Adrenal gland (tissue), 12 donors: ENCODE measurements around the gene SH2D6. TPM values are rescaled to one million over a fixed set of nuclear protein-coding genes. Genes with fewer than 3 reads are reported as not detected.

Experiments
- DNase-seq, 7 donors: peaks; one replicate each; pipeline ENCODE4 v3.0.0-alpha.2; 2019 to 2020
- H3K27ac ChIP-seq, 5 donors: fragments of 200-600 bp; sonication (generic) in 4 of 5; 1 replicate in 3 of 5; 2 replicates in 2 of 5; pipeline versions ENCODE4 v1.5.1 to v1.8.0; 2016 to 2020; ENCODE audit warnings: mild to moderate bottlenecking in 1 of 5
- H3K27me3 ChIP-seq: fragments of 200-600 bp; 2 replicates; pipeline ENCODE4 v1.8.0; 2021
- H3K36me3 ChIP-seq, 2 donors: fragments of 200-600 bp; replicated peaks in 1 of 2; 1 replicate in 1 of 2; 2 replicates in 1 of 2; pipeline versions ENCODE4 v1.5.1 to v1.8.0; 2018 to 2022
- H3K4me1 ChIP-seq, 2 donors: fragments of 200-600 bp; replicated peaks in 1 of 2; 1 replicate in 1 of 2; 2 replicates in 1 of 2; pipeline versions ENCODE4 v1.5.1 to v1.8.0; 2018 to 2021
- H3K4me3 ChIP-seq, 4 donors: fragments of 200-600 bp; sonication (generic) in 3 of 4; one replicate each; pipeline ENCODE4 v1.5.1; 2016 to 2018
- H3K9me3 ChIP-seq, 3 donors: fragments of 200-600 bp; sonication (generic) in 1 of 3; replicated peaks in 1 of 3; 1 replicate in 2 of 3; 2 replicates in 1 of 3; pipeline versions ENCODE4 v1.5.1 to v1.8.0; 2016 to 2021
- CTCF ChIP-seq, 6 experiments: fragments of 450-650 bp in 4 of 6; fragments of 200-600 bp in 2 of 6; sonication (generic) in 1 of 6; IDR thresholded peaks; 1 replicate in 5 of 6; 2 replicates in 1 of 6; pipeline versions ENCODE4 v1.5.1 to v1.8.0; 2016 to 2021; ENCODE audit warnings: antibody characterized with exemption in 6 of 6, mild to moderate bottlenecking in 2 of 6, moderate library complexity in 1 of 6
- POLR2A ChIP-seq, 2 donors: fragments of 450-650 bp; IDR thresholded peaks; one replicate each; pipeline ENCODE4 v1.6.1; 2017; ENCODE audit warnings: antibody characterized with exemption in 2 of 2, mild to moderate bottlenecking in 2 of 2, moderate library complexity in 1 of 2
- WGBS, 4 donors: extraction: QIAGEN DNeasy Blood & Tissue Kit in 2 of 4; methylation state at CpG; one replicate each; pipeline versions ENCODE4 v1.1.5 to v1.1.7; 2013 to 2017; 5-methylcytosine and 5-hydroxymethylcytosine counted together
- intact Hi-C, 2 donors: fragments of 100-400 bp; cut with DNase I; formaldehyde crosslinking; loops; one replicate each; pipeline versions ENCODE4 v1.14.1 to v1.15.0; 2022 to 2023
- polyA plus RNA-seq, 3 donors: library from polyadenylated mRNA; stranded (reverse); fragments of 200-250 nt in 2 of 3; fragments of 350-450 nt in 1 of 3; fragmentation: Illumina TruSeq in 1 of 3; extraction: RNeasy Lipid Tissue Mini Kit (QIAGEN cat#74804) in 1 of 3; gene quantifications; one replicate each; pipeline ENCODE4 v1.2.3, GENCODE V29; 2013 to 2014
- total RNA-seq, 9 donors: library from RNA; depleted of rRNA in 4 of 9; stranded (reverse); fragments of >200 nt in 4 of 9; fragments of 120-200 nt in 1 of 9; fragmentation: NEBNext Ultra II Directional in 1 of 9; extraction: Animal tissue kit (Norgen Biotek cat#: 25700) in 1 of 9; gene quantifications; one replicate each; pipeline versions ENCODE4 v1.1.0 to v1.2.4, GENCODE V29; 2013 to 2023
- donor health status: healthy with polysubstance abuse.
- donor health status: Bipolar disorder and iron deficiency.
- donor health status: DM: yes; HTN: yes; CAD: no.
- donor health status: DM: no; HTN: no; CAD: no.
- donor health status: DM: no; HTN: no; CAD: no.
- donor health status: DM: yes; HTN: yes; CAD: no.

Gene SH2D6
- total and polyA plus RNA-seq, 12 donors = 0.53 to 4.2 (median 0.74) TPM; not detected in 5

GRCh38 chr2:85429924-85430289 lies 11.4 kb downstream of the SH2D6 start:
- Histone ChIP-seq H3K4me3 (no peak overlapping the region), H3K27me3 (no peaks in the 10 kb centered on the region), H3K9me3 (no peaks in the 10 kb centered on the region), H3K4me1 (peaks cover 10 to 11% of the 10 kb centered on the region in 2 donors), H3K36me3 (no peaks in the 10 kb centered on the region), H3K27ac (no peak overlapping the region)
- 80 to 92% (median 89%) methylated on average over 1 to 2 of the region's 2 CpGs for WGBS, 4 donors
- TF ChIP-seq POLR2A (IDR thresholded peaks at IDR 0.05) = no peak
- TF ChIP-seq CTCF (IDR thresholded peaks at IDR 0.05) = no peak
- intact Hi-C loops = no loop called here
- DNase-seq = no peak

DNA sequence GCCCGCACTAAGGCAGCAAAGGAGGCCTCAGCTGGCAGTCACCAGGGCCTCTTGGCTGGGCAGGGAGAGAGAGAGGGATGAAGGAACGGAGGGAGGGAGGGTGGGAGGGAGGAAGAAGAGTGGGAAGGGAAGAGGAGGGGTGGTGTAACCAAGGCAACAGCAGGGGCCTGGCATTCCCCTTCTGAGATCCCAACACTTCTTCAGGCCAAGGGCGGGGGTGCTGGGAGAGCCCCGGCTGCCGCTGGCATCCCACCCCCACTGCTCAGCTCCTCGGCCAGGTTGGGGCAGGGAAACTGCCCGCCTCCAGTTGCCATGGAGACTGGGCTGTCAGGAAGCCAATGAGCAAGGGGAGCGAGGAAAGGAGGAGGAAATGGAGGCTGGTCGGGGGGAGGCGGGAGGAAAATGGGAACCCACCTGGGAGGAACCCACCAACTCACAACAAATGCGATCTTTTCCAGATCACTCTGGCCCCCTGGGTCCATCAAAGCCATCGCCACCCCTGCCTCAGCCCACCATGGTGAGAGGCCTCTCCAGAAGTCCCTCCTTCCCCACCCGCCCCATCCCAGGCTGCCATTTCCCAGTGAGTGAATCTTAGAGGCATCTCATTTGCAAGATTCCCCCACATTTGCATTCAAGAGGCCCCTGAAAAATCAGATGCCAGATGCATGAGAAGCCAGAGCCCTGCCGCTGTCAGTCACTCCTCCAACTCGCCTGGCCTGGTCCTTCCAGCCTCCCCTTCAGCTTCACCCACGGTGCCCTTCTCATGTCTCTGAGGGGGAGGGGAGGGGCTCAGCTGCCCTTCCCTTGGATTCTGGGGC lies 12.4 kb downstream of the SH2D6 start:
- Histone ChIP-seq H3K9me3 (no peaks in the 10 kb centered on the region), H3K4me3 (no peak overlapping the region), H3K36me3 (no peaks in the 10 kb centered on the region), H3K27ac (peak overlapping the region in 1 of 5 donors; percentile 47), H3K27me3 (no peaks in the 10 kb centered on the region), H3K4me1 (peaks cover 10 to 11% of the 10 kb centered on the region in 2 donors)
- WGBS, 4 donors = 78 to 86% (median 84%) methylated on average over 13 to 16 of the region's 16 CpGs
- intact Hi-C loops = no loop called here
- TF ChIP-seq POLR2A (IDR thresholded peaks at IDR 0.05) (no peak), CTCF (IDR thresholded peaks at IDR 0.05) (no peak)
- peak in 1 of 7 donors; percentile 87 for DNase-seq

- no peaks in the 10 kb centered on the region for H3K9me3 ChIP-seq
- intact Hi-C loops = no loop called here
- no peaks in the 10 kb centered on the region for H3K27me3 ChIP-seq
- no peak for TF ChIP-seq POLR2A (IDR thresholded peaks at IDR 0.05)
- no peak for TF ChIP-seq CTCF (IDR thresholded peaks at IDR 0.05)
- peak overlapping the region in 1 of 5 donors; percentile 47 for H3K27ac ChIP-seq
- DNase-seq = no peak
- H3K36me3 ChIP-seq = no peaks in the 10 kb centered on the region
- WGBS, 4 donors = 88 to 93% (median 88%) methylated on average over 9 to 10 of the region's 10 CpGs
- H3K4me1 ChIP-seq = peaks cover 14 to 16% of the 10 kb centered on the region in 2 donors
- no peak overlapping the region for H3K4me3 ChIP-seq
Measured at GRCh38 chr2:85431570-85432205, 13.2 kb downstream of the SH2D6 start.

DNA sequence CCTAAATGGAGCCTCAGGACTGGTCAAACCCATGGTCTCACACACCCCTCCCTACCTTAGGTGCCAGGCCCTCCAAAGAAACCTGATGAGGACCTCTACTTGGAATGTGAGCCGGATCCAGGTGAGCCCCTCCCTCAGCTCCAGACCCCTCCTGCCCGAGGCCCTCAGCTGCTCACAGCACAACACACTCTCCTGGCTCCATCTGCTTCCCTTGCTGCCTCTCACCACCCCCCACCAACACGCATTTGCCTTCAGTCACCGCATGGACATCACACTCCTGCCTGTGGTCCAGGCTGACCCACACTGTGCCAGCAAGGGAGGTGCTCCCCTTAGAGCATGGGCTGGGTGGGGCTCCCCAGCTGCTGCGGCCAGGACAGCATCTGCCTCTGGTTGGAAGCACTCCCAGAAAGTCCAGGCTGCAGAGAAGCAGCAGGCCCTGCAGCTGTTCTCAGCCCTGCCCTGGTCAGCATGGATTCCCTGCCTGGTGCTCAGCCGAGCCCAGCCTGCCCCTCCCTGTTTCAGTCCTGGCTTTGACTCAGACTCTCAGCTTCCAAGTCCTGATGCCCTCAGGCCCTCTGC lies 15.1 kb downstream of the SH2D6 start:
- no peaks in the 10 kb centered on the region for H3K36me3 ChIP-seq
- no peaks in the 10 kb centered on the region for H3K9me3 ChIP-seq
- DNase-seq = peak in 6 of 7 donors; percentile 64 to 94 (median 76)
- H3K27me3 ChIP-seq = no peaks in the 10 kb centered on the region
- H3K27ac ChIP-seq = peak overlapping the region in 2 of 5 donors; percentile 26 to 98
- peaks cover 32% of the 10 kb centered on the region in 2 donors for H3K4me1 ChIP-seq
- intact Hi-C loops = no loop called here
- 53 to 82% (median 62%) methylated on average over 2 to 6 of the region's 6 CpGs for WGBS, 4 donors
- TF ChIP-seq POLR2A (IDR thresholded peaks at IDR 0.05) (peak in 1 of 2 donors; percentile 25), CTCF (IDR thresholded peaks at IDR 0.05) (no peak)
- H3K4me3 ChIP-seq = no peak overlapping the region
